ENCODE measurements around the gene NCK2. TPM values are rescaled to one million over a fixed set of nuclear protein-coding genes. Genes with fewer than 3 reads are reported as not detected.

Gene NCK2
- total RNA-seq, 1 experiment from 2014 or later: 49.2 TPM

DNA sequence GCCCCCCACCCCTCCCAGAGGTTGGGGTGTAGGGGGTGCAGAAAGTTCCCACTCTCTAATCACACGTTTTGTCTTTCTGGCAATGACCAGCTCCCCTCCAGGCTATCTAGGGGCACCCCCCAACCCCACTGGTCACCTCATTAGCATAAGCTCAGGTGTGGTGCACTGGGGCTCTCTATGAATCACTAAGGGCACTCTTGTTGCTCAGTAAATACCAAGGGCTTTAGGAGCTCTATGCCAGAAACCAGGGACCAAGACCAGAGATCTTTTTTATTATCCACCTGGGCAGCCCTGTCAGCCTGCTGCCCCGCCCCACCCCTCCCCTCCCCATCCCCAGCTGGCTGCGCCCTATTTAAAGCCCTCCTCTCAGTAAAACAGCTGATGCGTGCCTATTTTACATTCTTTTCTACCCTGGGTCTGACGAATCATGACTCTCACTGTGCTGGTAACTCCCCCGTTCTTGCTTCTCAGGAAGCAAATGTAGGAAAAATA lies 24.3 kb downstream of the NCK2 start:
- Mint-ChIP-seq H3K4me1 (peaks cover 53 to 59% of the 10 kb centered on the region in 2 experiments), H3K36me3 (ENCODE audit: insufficient read depth in 1 of 3, low read depth in 3 of 3) (peaks cover 2 to 14% (median 7%) of the 10 kb centered on the region in 3 experiments; a peak in 5 of 7 replicates), H3K27me3 (ENCODE audit: low read depth) (no peaks in the 10 kb centered on the region), H3K4me3 (no peak overlapping the region), H3K9me3 (no peaks in the 10 kb centered on the region), H3K27ac (peak overlapping the region in 2 of 3 experiments; percentile 53 to 65; a peak in 4 of 7 replicates)
- Histone ChIP-seq H3K27ac (ENCODE audit: insufficient read length, low read depth, low read length) (no peak overlapping the region), H3K79me1 (ENCODE audit: insufficient read depth, low read depth, low read length, poor library complexity, severe bottlenecking) (peaks cover 20% of the 10 kb centered on the region), H2AFZ (ENCODE audit: low read length) (no peak overlapping the region), H3K23ac (ENCODE audit: insufficient read length, low read depth, low read length) (no peak overlapping the region), H3T11ph (ENCODE audit: low read length) (no peak overlapping the region), H3K27me3 (ENCODE audit: insufficient read depth, low read length) (no peaks in the 10 kb centered on the region), H2BK15ac (ENCODE audit: low read depth, low read length) (no peak overlapping the region), H2BK12ac (ENCODE audit: insufficient read length, low read depth, low read length) (no peak overlapping the region), H2BK5ac (ENCODE audit: insufficient read length, low read length) (no peak overlapping the region), H2BK120ac (ENCODE audit: low read depth, low read length, poor library complexity, severe bottlenecking) (no peak overlapping the region), H4K20me1 (ENCODE audit: control insufficient read depth, insufficient read depth, insufficient read length) (peaks cover under 1% of the 10 kb centered on the region), H4K8ac (replicated peaks; ENCODE audit: insufficient read length, low read depth, low read length) (no peak overlapping the region), H3K18ac (ENCODE audit: insufficient read length, low read depth, low read length) (no peak overlapping the region), H2AK5ac (ENCODE audit: insufficient read length, low read length) (no peak overlapping the region), H3K4me1 (ENCODE audit: insufficient read depth, low read length) (no peaks in the 10 kb centered on the region), H3K23me2 (ENCODE audit: insufficient read length, low read depth, low read length, poor library complexity, severe bottlenecking) (no peaks in the 10 kb centered on the region), H2BK20ac (ENCODE audit: low read depth, low read length, poor library complexity, severe bottlenecking) (no peak overlapping the region), H3K4ac (ENCODE audit: low read depth, low read length) (no peak overlapping the region), H3K56ac (ENCODE audit: insufficient read length, low read depth, low read length) (no peak overlapping the region), H4K91ac (ENCODE audit: insufficient read length, low read depth, low read length) (no peak overlapping the region), H3K79me2 (ENCODE audit: insufficient read depth, low read length) (peaks cover 25% of the 10 kb centered on the region; the same call in 1 of the 2 replicates), H3K4me2 (ENCODE audit: insufficient read depth, insufficient read length, low read length) (no peak overlapping the region), H4K5ac (ENCODE audit: insufficient read length, low read depth, low read length) (no peak overlapping the region), H3K14ac (ENCODE audit: insufficient read depth, low read length) (no peak overlapping the region), H3K9ac (ENCODE audit: extremely low read depth, insufficient read length, low read length) (no peak overlapping the region), H3K9me3 (ENCODE audit: control insufficient read depth, low read depth, low read length) (no peaks in the 10 kb centered on the region)
- no peak for DNase-seq
- WGBS (ENCODE audit: extremely low coverage, insufficient read length, low lambda C conversion rate): no CpG with 5 or more reads among the region's 6 CpGs
- TF ChIP-seq, protein P1, sequence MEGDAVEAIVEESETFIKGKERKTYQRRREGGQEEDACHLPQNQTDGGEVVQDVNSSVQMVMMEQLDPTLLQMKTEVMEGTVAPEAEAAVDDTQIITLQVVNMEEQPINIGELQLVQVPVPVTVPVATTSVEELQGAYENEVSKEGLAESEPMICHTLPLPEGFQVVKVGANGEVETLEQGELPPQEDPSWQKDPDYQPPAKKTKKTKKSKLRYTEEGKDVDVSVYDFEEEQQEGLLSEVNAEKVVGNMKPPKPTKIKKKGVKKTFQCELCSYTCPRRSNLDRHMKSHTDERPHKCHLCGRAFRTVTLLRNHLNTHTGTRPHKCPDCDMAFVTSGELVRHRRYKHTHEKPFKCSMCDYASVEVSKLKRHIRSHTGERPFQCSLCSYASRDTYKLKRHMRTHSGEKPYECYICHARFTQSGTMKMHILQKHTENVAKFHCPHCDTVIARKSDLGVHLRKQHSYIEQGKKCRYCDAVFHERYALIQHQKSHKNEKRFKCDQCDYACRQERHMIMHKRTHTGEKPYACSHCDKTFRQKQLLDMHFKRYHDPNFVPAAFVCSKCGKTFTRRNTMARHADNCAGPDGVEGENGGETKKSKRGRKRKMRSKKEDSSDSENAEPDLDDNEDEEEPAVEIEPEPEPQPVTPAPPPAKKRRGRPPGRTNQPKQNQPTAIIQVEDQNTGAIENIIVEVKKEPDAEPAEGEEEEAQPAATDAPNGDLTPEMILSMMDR (conservative IDR thresholded peaks at IDR 0.05): no peak
